CD14-positive monocyte (primary cell): ENCODE results near the gene TSPAN5. TPM values are rescaled to one million over a fixed set of nuclear protein-coding genes. Genes with fewer than 3 reads are reported as not detected.

Source experiments
- DNase-seq, 3 donors: peaks; one replicate each; pipeline ENCODE4 v3.0.0-alpha.2; 2011 to 2022
- H2AFZ ChIP-seq: 2 replicates; pipeline ENCODE4 v1.6.0; 2012; ENCODE audit warnings: mild to moderate bottlenecking, low read depth, low read length, inconsistent platforms; ENCODE audit not compliant: insufficient read depth, poor library complexity, severe bottlenecking
- H3K27ac ChIP-seq, 2 donors: 1 replicate in 1 of 2; 2 replicates in 1 of 2; pipeline ENCODE4 v1.5.1; 2012 to 2013; ENCODE audit warnings: low read length in 2 of 2, control low read depth in 1 of 2, inconsistent platforms in 1 of 2, low read depth in 1 of 2, mild to moderate bottlenecking in 1 of 2
- H3K27me3 ChIP-seq, 2 donors: one replicate each; pipeline versions ENCODE4 v1.6.0 to v1.6.1; 2011 to 2013; ENCODE audit warnings: low read length in 2 of 2; ENCODE audit not compliant: control insufficient read depth in 2 of 2, insufficient read depth in 2 of 2
- H3K36me3 ChIP-seq, 2 donors: replicated peaks in 1 of 2; 1 replicate in 1 of 2; 2 replicates in 1 of 2; pipeline versions ENCODE4 v1.5.1 to v1.6.1; 2012 to 2013; ENCODE audit warnings: low read length in 2 of 2, control low read depth in 1 of 2, inconsistent platforms in 1 of 2, mild to moderate bottlenecking in 1 of 2; ENCODE audit not compliant: insufficient read depth in 2 of 2, control insufficient read depth in 1 of 2
- H3K4me1 ChIP-seq, 2 donors: 1 replicate in 1 of 2; 2 replicates in 1 of 2; pipeline versions ENCODE4 v1.5.1 to v1.6.1; 2012 to 2013; ENCODE audit warnings: low read length in 2 of 2, control low read depth in 1 of 2, inconsistent platforms in 1 of 2, mild to moderate bottlenecking in 1 of 2, moderate library complexity in 1 of 2; ENCODE audit not compliant: insufficient read depth in 2 of 2, control insufficient read depth in 1 of 2
- H3K4me2 ChIP-seq: replicated peaks from 2 replicates; pipeline ENCODE3; 2012; ENCODE audit warnings: low read length, moderate library complexity, mild to moderate bottlenecking; ENCODE audit not compliant: poor library complexity, severe bottlenecking; ENCODE audit errors: extremely low read depth
- H3K4me3 ChIP-seq, 3 experiments: fragments of 200-600 bp in 1 of 3; sonication (generic) in 1 of 3; replicated peaks in 1 of 3; 1 replicate in 2 of 3; 2 replicates in 1 of 3; pipeline ENCODE4 v1.5.1; 2011 to 2013; ENCODE audit warnings: low read length in 3 of 3, mild to moderate bottlenecking in 3 of 3, control low read depth in 2 of 3, low read depth in 2 of 3, inconsistent platforms in 1 of 3, moderate library complexity in 1 of 3
- H3K79me2 ChIP-seq: 2 replicates; pipeline ENCODE4 v1.6.0; 2012; ENCODE audit warnings: mild to moderate bottlenecking, control low read depth, inconsistent platforms, low read length, moderate library complexity; ENCODE audit not compliant: insufficient read depth
- H3K9ac ChIP-seq: 2 replicates; pipeline ENCODE4 v1.6.0; 2017; ENCODE audit warnings: low read length, mild to moderate bottlenecking; ENCODE audit not compliant: insufficient read depth, poor library complexity, severe bottlenecking
- H3K9me3 ChIP-seq, 2 donors: replicated peaks in 1 of 2; 1 replicate in 1 of 2; 2 replicates in 1 of 2; pipeline versions ENCODE4 v1.5.1 to v1.6.1; 2012 to 2013; ENCODE audit warnings: low read length in 2 of 2, control low read depth in 1 of 2; ENCODE audit not compliant: control insufficient read depth in 1 of 2, insufficient read depth in 1 of 2
- H4K20me1 ChIP-seq: 2 replicates; pipeline ENCODE4 v1.6.0; 2012; ENCODE audit warnings: mild to moderate bottlenecking, low read length, control low read depth, moderate library complexity; ENCODE audit not compliant: insufficient read depth
- H3K27ac Mint-ChIP-seq, 7 donors: one replicate each; pipeline ENCODE4 v1.8.0; 2020; ENCODE audit warnings: mild to moderate bottlenecking in 7 of 7, mixed read lengths in 7 of 7, moderate library complexity in 6 of 7, inconsistent platforms in 2 of 7
- H3K27me3 Mint-ChIP-seq, 3 donors: one replicate each; pipeline ENCODE4 v1.8.0; 2021 to 2022; ENCODE audit warnings: low read depth in 3 of 3, mild to moderate bottlenecking in 3 of 3, mixed read lengths in 3 of 3, moderate library complexity in 3 of 3, inconsistent platforms in 1 of 3
- H3K36me3 Mint-ChIP-seq, 2 donors: one replicate each; pipeline ENCODE4 v1.8.0; 2020; ENCODE audit warnings: mixed read lengths in 2 of 2, inconsistent platforms in 1 of 2, mild to moderate bottlenecking in 1 of 2
- H3K4me1 Mint-ChIP-seq: one replicate; pipeline ENCODE4 v1.8.0; 2020; ENCODE audit warnings: mild to moderate bottlenecking, mixed read lengths
- H3K4me3 Mint-ChIP-seq, 2 donors: one replicate each; pipeline ENCODE4 v1.8.0; 2020; ENCODE audit warnings: mild to moderate bottlenecking in 2 of 2, mixed read lengths in 2 of 2, moderate library complexity in 1 of 2
- H3K9me3 Mint-ChIP-seq, 7 donors: one replicate each; pipeline ENCODE4 v1.8.0; 2020 to 2022; ENCODE audit warnings: mixed read lengths in 7 of 7, mild to moderate bottlenecking in 6 of 7, moderate library complexity in 6 of 7, inconsistent platforms in 2 of 7
- WGBS: methylation state at CpG from one replicate; pipeline ENCODE4 v1.1.5; 2013; ENCODE audit warnings: missing lambda C conversion rate; ENCODE audit not compliant: insufficient coverage; 5-methylcytosine and 5-hydroxymethylcytosine counted together
- intact Hi-C, 2 donors: fragments of 100-400 bp; cut with micrococcal nuclease; formaldehyde crosslinking; loops; one replicate each; pipeline versions ENCODE4 v1.15.0 to v1.15.1; 2023
- polyA plus RNA-seq, 3 donors: library from polyadenylated mRNA; depleted of rRNA in 1 of 3; unstranded in 2 of 3; stranded (reverse) in 1 of 3; fragments of 300-500 nt in 2 of 3; fragments of >200 nt in 1 of 3; fragmentation: Illumina TruSeq in 2 of 3; gene quantifications; 1 replicate in 2 of 3; 2 replicates in 1 of 3; pipeline ENCODE4 v1.2.3, GENCODE V29; 2012 to 2021
- TF ChIP-seq, protein P1 (sequence below): fragments of 200-600 bp; IDR thresholded peaks from one replicate; pipeline ENCODE4 v1.8.0; 2022; ENCODE audit warnings: antibody characterized with exemption, mild to moderate bottlenecking

Gene TSPAN5
- polyA plus RNA-seq, 3 donors, result 0.09 to 1.1 (median 0.13) TPM

DNA sequence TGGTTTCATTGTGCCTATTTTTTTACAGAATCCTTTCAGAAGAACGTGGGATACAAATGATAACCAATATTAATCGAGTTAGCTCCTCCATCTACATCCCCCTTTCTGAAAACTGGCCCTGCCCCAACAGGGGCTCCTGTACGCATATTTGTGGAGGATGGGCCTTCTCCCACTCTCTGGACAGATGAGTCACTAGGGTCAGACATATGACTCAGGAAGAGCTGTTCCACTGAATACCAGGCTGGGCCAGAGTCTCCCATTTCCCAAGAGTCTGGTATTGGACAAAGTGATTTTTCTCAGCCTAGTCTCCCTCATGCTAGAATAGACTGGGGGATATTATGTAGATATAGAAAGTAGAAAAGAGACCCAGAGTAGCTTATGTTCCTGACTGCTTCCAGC is 142.4 kb downstream of the TSPAN5 start:
- no peaks in the 10 kb centered on the region for H3K36me3 Mint-ChIP-seq
- peaks cover 0 to 5% (median 2%) of the 10 kb centered on the region in 7 donors for H3K9me3 Mint-ChIP-seq
- H3K27me3 ChIP-seq, result no peaks in the 10 kb centered on the region
- TF ChIP-seq, protein P1, sequence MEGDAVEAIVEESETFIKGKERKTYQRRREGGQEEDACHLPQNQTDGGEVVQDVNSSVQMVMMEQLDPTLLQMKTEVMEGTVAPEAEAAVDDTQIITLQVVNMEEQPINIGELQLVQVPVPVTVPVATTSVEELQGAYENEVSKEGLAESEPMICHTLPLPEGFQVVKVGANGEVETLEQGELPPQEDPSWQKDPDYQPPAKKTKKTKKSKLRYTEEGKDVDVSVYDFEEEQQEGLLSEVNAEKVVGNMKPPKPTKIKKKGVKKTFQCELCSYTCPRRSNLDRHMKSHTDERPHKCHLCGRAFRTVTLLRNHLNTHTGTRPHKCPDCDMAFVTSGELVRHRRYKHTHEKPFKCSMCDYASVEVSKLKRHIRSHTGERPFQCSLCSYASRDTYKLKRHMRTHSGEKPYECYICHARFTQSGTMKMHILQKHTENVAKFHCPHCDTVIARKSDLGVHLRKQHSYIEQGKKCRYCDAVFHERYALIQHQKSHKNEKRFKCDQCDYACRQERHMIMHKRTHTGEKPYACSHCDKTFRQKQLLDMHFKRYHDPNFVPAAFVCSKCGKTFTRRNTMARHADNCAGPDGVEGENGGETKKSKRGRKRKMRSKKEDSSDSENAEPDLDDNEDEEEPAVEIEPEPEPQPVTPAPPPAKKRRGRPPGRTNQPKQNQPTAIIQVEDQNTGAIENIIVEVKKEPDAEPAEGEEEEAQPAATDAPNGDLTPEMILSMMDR, result no peak
- no peaks in the 10 kb centered on the region for H3K79me2 ChIP-seq
- no peak overlapping the region for H3K27ac ChIP-seq
- no peak for DNase-seq
- H3K27ac Mint-ChIP-seq, result no peak overlapping the region
- H4K20me1 ChIP-seq, result no peaks in the 10 kb centered on the region
- 100% methylated on average over 1 of the region's 3 CpGs for WGBS
- H3K36me3 ChIP-seq, result no peaks in the 10 kb centered on the region
- no peak overlapping the region for H2AFZ ChIP-seq
- no peaks in the 10 kb centered on the region for H3K4me1 ChIP-seq
- no peak overlapping the region for H3K9ac ChIP-seq
- no peak overlapping the region for H3K4me2 ChIP-seq
- peaks cover 0 to 3% of the 10 kb centered on the region in 2 donors for H3K9me3 ChIP-seq
- peaks cover 2% of the 10 kb centered on the region for H3K4me1 Mint-ChIP-seq
- no peak overlapping the region for H3K4me3 Mint-ChIP-seq
- H3K4me3 ChIP-seq, result no peak overlapping the region
- no peaks in the 10 kb centered on the region for H3K27me3 Mint-ChIP-seq
- intact Hi-C loops, result no loop called here

DNA sequence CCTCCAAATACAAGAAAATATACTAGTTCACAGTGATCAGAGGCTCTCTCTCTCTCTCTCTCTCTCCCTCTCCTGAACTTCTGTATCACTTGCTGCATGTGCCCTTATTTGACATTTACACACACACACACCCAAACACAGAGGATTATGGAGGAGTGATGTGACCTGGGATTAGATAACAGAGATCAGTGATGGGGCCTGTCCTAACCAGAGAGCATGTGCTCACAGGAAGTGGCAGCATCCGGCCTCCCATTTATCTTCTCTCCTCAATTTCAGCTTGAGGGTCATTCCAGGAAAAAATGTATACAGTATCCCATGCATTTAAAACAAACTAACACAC is 143.0 kb downstream of the TSPAN5 start:
- Histone ChIP-seq H3K4me1 (no peaks in the 10 kb centered on the region), H4K20me1 (no peaks in the 10 kb centered on the region), H3K9ac (no peak overlapping the region), H3K9me3 (peaks cover 0 to 3% of the 10 kb centered on the region in 2 donors), H3K79me2 (no peaks in the 10 kb centered on the region), H3K27ac (no peak overlapping the region), H2AFZ (no peak overlapping the region), H3K27me3 (no peaks in the 10 kb centered on the region), H3K4me3 (no peak overlapping the region), H3K4me2 (no peak overlapping the region), H3K36me3 (no peaks in the 10 kb centered on the region)
- peaks cover 0 to 5% (median 2%) of the 10 kb centered on the region in 7 donors for H3K9me3 Mint-ChIP-seq
- H3K36me3 Mint-ChIP-seq, result no peaks in the 10 kb centered on the region
- H3K4me1 Mint-ChIP-seq, result peaks cover 5% of the 10 kb centered on the region
- H3K27ac Mint-ChIP-seq, result no peak overlapping the region
- DNase-seq, result no peak
- no peaks in the 10 kb centered on the region for H3K27me3 Mint-ChIP-seq
- 63% methylated on average over 1 of the region's 1 CpG for WGBS
- TF ChIP-seq, protein P1, result no peak
- no peak overlapping the region for H3K4me3 Mint-ChIP-seq
- intact Hi-C loops, result no loop called here
